GM12878 (cell line): ENCODE results near the gene CCDC149. TPM values are rescaled to one million over a fixed set of nuclear protein-coding genes. Genes with fewer than 3 reads are reported as not detected.

Experiments
- ATAC-seq: fragments of 200-7000 bp; cut with Tn5 transposase; 3 replicates; pipeline ENCODE4 v1.9.1; 2020; ENCODE audit warnings: mild to moderate bottlenecking, moderate library complexity
- BruUV-seq: library from RNA; stranded (reverse); fragments of 400-500 nt; replicated peaks from 2 replicates; lab custom pipeline; 2021; lab: Mats Ljungman, UMichigan
- CTCF ChIA-PET: fragments of 300-600 bp; sonication (Branson Sonifier 250); formaldehyde crosslinking; extraction: SDS; loops from one replicate; lab custom pipeline; 2021; ENCODE audit warnings: inconsistent platforms; lab: Yijun Ruan, JAX
- POLR2A ChIA-PET: fragments of 350-600 bp; formaldehyde crosslinking; extraction: SDS; loops from one replicate; lab custom pipeline; 2021; ENCODE audit warnings: inconsistent platforms; lab: Charles Lee
- RAD21 ChIA-PET: fragments of 300-600 bp; sonication (Branson Sonifier 250); formaldehyde crosslinking; loops from one replicate; lab custom pipeline; 2023; ENCODE audit warnings: antibody characterized with exemption; ENCODE audit not compliant: unreplicated experiment; lab: Charles Lee
- SMC1A ChIA-PET: fragments of 300-600 bp; sonication (Branson Sonifier 250); formaldehyde crosslinking; loops from one replicate; lab custom pipeline; 2023; ENCODE audit not compliant: unreplicated experiment, uncharacterized antibody; lab: Charles Lee
- DNase-seq: peaks from one replicate; pipeline ENCODE4 v3.0.0-alpha.2; 2011; ENCODE audit warnings: low read depth, low spot score
- FAIRE-seq: peaks from 3 replicates; lab custom pipeline; 2011; peaks lifted over from hg19 to GRCh38; lab: Jason Lieb, UNC
- H2AFZ ChIP-seq: 2 replicates; pipeline ENCODE4 v1.6.0; 2011; ENCODE audit warnings: low read depth, low read length, control low read depth; ENCODE audit not compliant: control insufficient read depth
- H3K27ac ChIP-seq: 2 replicates; pipeline ENCODE4 v1.5.1; 2011; ENCODE audit warnings: control low read depth; ENCODE audit not compliant: control insufficient read depth, insufficient read depth
- H3K27me3 ChIP-seq, 2 experiments: replicated peaks in 1 of 2; 2 replicates each; pipeline versions ENCODE4 v1.6.0 to v1.6.1; 2011; ENCODE audit warnings: low read length in 1 of 2; ENCODE audit not compliant: control insufficient read depth in 2 of 2, insufficient read depth in 2 of 2
- H3K36me3 ChIP-seq, 2 experiments: 2 replicates each; pipeline ENCODE4 v1.5.1; 2011; ENCODE audit warnings: low read length in 1 of 2; ENCODE audit not compliant: control insufficient read depth in 2 of 2, insufficient read depth in 2 of 2
- H3K4me1 ChIP-seq: 2 replicates; pipeline ENCODE4 v1.6.1; 2011; ENCODE audit warnings: mild to moderate bottlenecking, low read length, moderate library complexity, mixed read lengths; ENCODE audit not compliant: control insufficient read depth, insufficient read depth
- H3K4me2 ChIP-seq: 2 replicates; pipeline ENCODE4 v1.6.0; 2011; ENCODE audit warnings: control low read depth; ENCODE audit not compliant: control insufficient read depth, insufficient read depth
- H3K4me3 ChIP-seq: fragments of 200-600 bp; sonication (generic); 2 replicates; pipeline ENCODE4 v1.5.1; 2016
- H3K79me2 ChIP-seq: 2 replicates; pipeline ENCODE4 v1.6.0; 2011; ENCODE audit warnings: low read length; ENCODE audit not compliant: control insufficient read depth, insufficient read depth
- H3K9ac ChIP-seq: 2 replicates; pipeline ENCODE4 v1.8.0; 2011; ENCODE audit warnings: low read length, control low read depth, mixed read lengths; ENCODE audit not compliant: control insufficient read depth, insufficient read depth
- H3K9me3 ChIP-seq: replicated peaks from 3 replicates; pipeline ENCODE4 v1.5.1; 2011; ENCODE audit warnings: mild to moderate bottlenecking, low read length; ENCODE audit not compliant: control insufficient read depth, insufficient read depth
- H4K20me1 ChIP-seq: 2 replicates; pipeline ENCODE4 v1.6.0; 2011; ENCODE audit not compliant: control insufficient read depth, insufficient read depth
- CBFB ChIP-seq: IDR thresholded peaks from 2 replicates; pipeline ENCODE4 v1.6.1; 2016; ENCODE audit warnings: antibody characterized with exemption, low read depth
- CHD4 ChIP-seq: fragments of 200-600 bp; sonication (generic); IDR thresholded peaks from 2 replicates; pipeline ENCODE4 v1.6.1; 2016; ENCODE audit warnings: mild to moderate bottlenecking
- ETV6 ChIP-seq, 2 experiments: fragments of 450-650 bp in 1 of 2; IDR thresholded peaks in 1 of 2; conservative IDR thresholded peaks in 1 of 2; 2 replicates each; pipeline ENCODE4 v1.6.1; 2014; ENCODE audit warnings: antibody characterized with exemption in 1 of 2, borderline replicate concordance in 1 of 2, low read depth in 1 of 2, mild to moderate bottlenecking in 1 of 2, moderate library complexity in 1 of 2
- FOXK2 ChIP-seq: fragments of 450-650 bp; IDR thresholded peaks from 2 replicates; pipeline ENCODE4 v1.6.1; 2017; ENCODE audit warnings: mild to moderate bottlenecking, moderate library complexity
- HDAC6 ChIP-seq: fragments of 200-600 bp; sonication (generic); IDR thresholded peaks from one replicate; pipeline ENCODE4 v1.8.0; 2017; ENCODE audit warnings: antibody characterized with exemption; ENCODE audit not compliant: unreplicated experiment
- IRF4 ChIP-seq: IDR thresholded peaks from 2 replicates; pipeline ENCODE4 v1.6.1; 2011; ENCODE audit warnings: low read depth, low read length
- JUNB ChIP-seq: IDR thresholded peaks from 2 replicates; pipeline ENCODE4 v1.6.1; 2016; ENCODE audit warnings: antibody characterized with exemption, mild to moderate bottlenecking
- MEF2A ChIP-seq: IDR thresholded peaks from 2 replicates; pipeline ENCODE4 v1.6.1; 2011; ENCODE audit warnings: low read depth, mild to moderate bottlenecking, low read length, moderate library complexity; ENCODE audit not compliant: insufficient read depth
- PAX8 ChIP-seq: fragments of 450-650 bp; IDR thresholded peaks from 2 replicates; pipeline ENCODE4 v1.6.1; 2017; ENCODE audit warnings: mild to moderate bottlenecking, moderate library complexity
- RAD21 ChIP-seq: IDR thresholded peaks from 2 replicates; pipeline ENCODE4 v1.6.1; 2011; ENCODE audit warnings: mild to moderate bottlenecking, low read depth, low read length, moderate library complexity; ENCODE audit not compliant: insufficient read depth
- RUNX3 ChIP-seq: IDR thresholded peaks from 2 replicates; pipeline ENCODE4 v1.6.1; 2012; ENCODE audit warnings: low read length, inconsistent platforms
- SPI1 ChIP-seq: IDR thresholded peaks from 2 replicates; pipeline ENCODE4 v1.6.1; 2011; ENCODE audit warnings: low read depth, mild to moderate bottlenecking, low read length, moderate library complexity, borderline replicate concordance; ENCODE audit not compliant: insufficient read depth
- TCF12 ChIP-seq: IDR thresholded peaks from 2 replicates; pipeline ENCODE4 v1.6.1; 2011; ENCODE audit warnings: low read depth, mild to moderate bottlenecking, low read length
- ZSCAN29 ChIP-seq: fragments of 450-650 bp; IDR thresholded peaks from 2 replicates; pipeline ENCODE4 v1.6.1; 2017; ENCODE audit warnings: mild to moderate bottlenecking, moderate library complexity
- WGBS: methylation state at CpG from one replicate; pipeline ENCODE4 v1.1.6; 2016; ENCODE audit warnings: low lambda C conversion rate; ENCODE audit not compliant: insufficient replicate concordance, insufficient coverage; ENCODE audit errors: missing lambda C conversion rate; 5-methylcytosine and 5-hydroxymethylcytosine counted together
- in situ Hi-C: fragments of 300-500 bp; cut with MboI; formaldehyde crosslinking; loops from 9 replicates; pipeline ENCODE4 v1.14.3; 2018; ENCODE audit warnings: mixed read lengths
- intact Hi-C: fragments of 100-400 bp; cut with micrococcal nuclease; formaldehyde crosslinking; loops from one replicate; pipeline ENCODE4 v1.14.2; 2022; ENCODE audit not compliant: unreplicated experiment
- polyA plus RNA-seq, 11 experiments: library from polyadenylated mRNA; depleted of rRNA in 4 of 11; unstranded in 6 of 11; stranded (reverse) in 5 of 11; fragments of >200 nt; fragmentation: Nextera tagmentation in 4 of 11; fragmentation: Illumina TruSeq in 1 of 11; extraction: Ambion mirVana in 4 of 11; extraction: Trizol in 1 of 11; gene quantifications; 1 replicate in 1 of 11; 2 replicates in 10 of 11; pipeline versions ENCODE4 v1.2.1 to v1.2.3, GENCODE V29; 2011 to 2016; ENCODE audit warnings: inconsistent platforms in 2 of 11, missing spikeins in 2 of 11, low read depth in 1 of 11
- total RNA-seq, 4 experiments: library from RNA; depleted of rRNA in 3 of 4; stranded (reverse); fragments of >200 nt in 3 of 4; fragmentation: Illumina TruSeq in 1 of 4; extraction: Trizol in 1 of 4; gene quantifications; 2 replicates each; pipeline versions ENCODE4 v1.2.1 to v1.2.3, GENCODE V29; 2013 to 2021

Gene CCDC149
- total and polyA plus RNA-seq, 10 of the 15 experiments (the other 5 are each of a cell fraction or from before 2014, with no cell fraction given), result 0.03 to 0.04 (median 0.04) TPM; not detected in 7

- CTCF ChIA-PET, result interaction anchor here (1.3 kb wide), 1 partner anchor 281 kb away, joined by 3 read pairs; no protein-coding TSS in a partner anchor
- WGBS, result 27% methylated on average over 2 of the region's 2 CpGs
- intact Hi-C loops (no loop called here), in situ Hi-C loops (no loop called here)
- ATAC-seq (no peak), FAIRE-seq (no peak), DNase-seq (no peak)
- Histone ChIP-seq H3K4me2 (no peak overlapping the region), H3K9me3 (no peaks in the 10 kb centered on the region; the same call in 2 of the 3 replicates), H3K9ac (no peak overlapping the region), H3K27me3 (no peaks in the 10 kb centered on the region), H2AFZ (no peak overlapping the region), H4K20me1 (no peaks in the 10 kb centered on the region), H3K79me2 (no peaks in the 10 kb centered on the region), H3K36me3 (no peaks in the 10 kb centered on the region), H3K27ac (no peak overlapping the region), H3K4me3 (no peak overlapping the region), H3K4me1 (peaks cover 11% of the 10 kb centered on the region)
- TF ChIP-seq CHD4, result no peak
- POLR2A ChIA-PET, result no interaction called here
- SMC1A ChIA-PET, result no interaction called here
- RAD21 ChIA-PET, result no interaction called here
- no TSS peak for BruUV-seq
Measured at GRCh38 chr4:24769571-24769970, 143.3 kb downstream of the CCDC149 start.

GRCh38 chr4:24768604-24769003 is 144.2 kb downstream of the CCDC149 start:
- DNase-seq, result no peak
- H3K4me2 ChIP-seq, result no peak overlapping the region
- no peaks in the 10 kb centered on the region for H3K27me3 ChIP-seq
- TF ChIP-seq SPI1, result peak; percentile 99
- TF ChIP-seq JUNB, result peak; percentile 35
- no peak for TF ChIP-seq MEF2A
- no peak for TF ChIP-seq HDAC6
- TF ChIP-seq TCF12, result 0 out of 2 replicates have a peak, but pooled peaks have one; percentile 25
- TF ChIP-seq ZSCAN29, result no peak
- no peak for TF ChIP-seq PAX8
- TF ChIP-seq RUNX3, result peak; percentile 57
- no peak for TF ChIP-seq RAD21
- no peak for TF ChIP-seq ETV6 (conservative IDR thresholded peaks at IDR 0.05 in 1 of 2, IDR thresholded peaks at IDR 0.05 in 1 of 2; ENCODE audit: borderline replicate concordance in 1 of 2, low read depth in 1 of 2)
- TF ChIP-seq FOXK2, result no peak
- no peak for TF ChIP-seq CBFB
- no peak for TF ChIP-seq IRF4
- no peaks in the 10 kb centered on the region for H4K20me1 ChIP-seq
- intact Hi-C loops, result no loop called here
- H3K36me3 ChIP-seq, result no peaks in the 10 kb centered on the region
- SMC1A ChIA-PET, result no interaction called here
- RAD21 ChIA-PET, result no interaction called here
- FAIRE-seq, result no peak
- ATAC-seq, result peak; percentile 81
- H3K4me1 ChIP-seq, result peaks cover 11% of the 10 kb centered on the region
- no TSS peak for BruUV-seq
- H3K4me3 ChIP-seq, result no peak overlapping the region
- no peak overlapping the region for H3K9ac ChIP-seq
- H3K9me3 ChIP-seq, result no peaks in the 10 kb centered on the region; the same call in 2 of the 3 replicates
- H2AFZ ChIP-seq, result no peak overlapping the region
- no peak overlapping the region for H3K27ac ChIP-seq
- no peaks in the 10 kb centered on the region for H3K79me2 ChIP-seq
- CTCF ChIA-PET, result no interaction called here
- POLR2A ChIA-PET, result no interaction called here
- in situ Hi-C loops, result no loop called here
